ENCODE measurements around the gene GNPNAT1. TPM values are rescaled to one million over a fixed set of nuclear protein-coding genes. Genes with fewer than 3 reads are reported as not detected.

The GNPNAT1 gene
- total and polyA plus RNA-seq, 2 of the 4 experiments (the other 2 are of a cell fraction): 19.4 to 30.5 TPM

DNA sequence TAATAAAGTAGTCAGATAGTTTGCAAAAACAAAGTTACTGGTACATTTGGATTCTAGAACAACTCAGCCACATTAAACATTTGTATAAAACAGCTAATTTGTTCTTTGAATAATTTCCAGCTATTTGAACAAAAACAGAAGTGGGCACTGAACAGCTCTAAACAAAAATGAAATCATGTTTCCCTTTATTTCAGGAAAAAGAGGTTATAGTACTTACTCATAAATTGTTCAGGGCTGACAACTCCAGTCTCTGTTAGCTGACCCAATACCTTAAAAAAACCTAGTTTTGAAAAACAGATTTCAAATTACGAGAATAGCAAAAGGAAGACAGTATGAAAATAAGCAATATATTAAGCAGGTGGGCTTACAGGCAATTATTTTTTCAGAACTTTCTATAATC is 8.2 kb downstream of the GNPNAT1 start:
- in situ Hi-C loops (cut with MboI; ENCODE audit: low sequenced_read_pairs): no loop called here
- no peak overlapping the region for H3K4ac ChIP-seq (ENCODE audit: low read depth, low read length)
- H2BK15ac ChIP-seq (ENCODE audit: low read depth, low read length): no peak overlapping the region
- H2BK5ac ChIP-seq (ENCODE audit: low read depth, low read length, poor library complexity, severe bottlenecking): no peak overlapping the region
- no peak overlapping the region for H3K23ac ChIP-seq (ENCODE audit: low read depth, low read length)
- WGBS, 2 experiments (ENCODE audit: extremely low coverage in 2 of 2, insufficient read length in 1 of 2): no CpG with 5 or more reads among the region's 1 CpG
- no peak overlapping the region for H4K91ac ChIP-seq (ENCODE audit: insufficient read depth, low read depth, low read length)
- H2BK120ac ChIP-seq (ENCODE audit: low read depth, low read length): no peak overlapping the region
- H3K9me3 ChIP-seq (ENCODE audit: control insufficient read depth, insufficient read depth, low read length): no peaks in the 10 kb centered on the region
- dilution Hi-C loops (cut with HindIII; ENCODE audit: low sequenced_read_pairs, unreplicated experiment): no loop called here
- ChIA-PET CTCF (no interaction called here), POLR2A (ENCODE audit: unreplicated experiment) (no interaction called here)
- peaks cover 9% of the 10 kb centered on the region for H3K36me3 ChIP-seq (ENCODE audit: control insufficient read depth, insufficient read depth, low read length)
- no peak overlapping the region for H4K8ac ChIP-seq (ENCODE audit: low read depth in 2 of 2, low read length in 2 of 2)
- ATAC-seq (ENCODE audit: low read depth): no peak
- H3K4me3 ChIP-seq (ENCODE audit: insufficient read depth, low read depth, low read length): no peak overlapping the region
- H3K4me1 ChIP-seq (ENCODE audit: control insufficient read depth, insufficient read depth, low read length): no peaks in the 10 kb centered on the region
- H2BK20ac ChIP-seq (ENCODE audit: low read depth, low read length): no peak overlapping the region
- intact Hi-C loops (cut with micrococcal nuclease): no loop called here
- H3K27me3 ChIP-seq (ENCODE audit: control insufficient read depth, insufficient read depth, low read length): no peaks in the 10 kb centered on the region
- peaks cover 2% of the 10 kb centered on the region; the same call in 1 of the 2 replicates for H4K20me1 ChIP-seq (ENCODE audit: insufficient read depth, low read length)
- BruUV-seq (replicated peaks): no TSS peak
- H3K56ac ChIP-seq (ENCODE audit: extremely low read depth, insufficient read depth, low read length): no peak overlapping the region
- no peak overlapping the region for H3K4me2 ChIP-seq (ENCODE audit: low read depth, low read length)
- no peak overlapping the region for H3K9ac ChIP-seq (ENCODE audit: low read depth, low read length)
- H2AFZ ChIP-seq (replicated peaks; ENCODE audit: low read length, poor library complexity): no peak overlapping the region
- no peak overlapping the region for H3K18ac ChIP-seq (ENCODE audit: low read depth, low read length)
- no peak overlapping the region for H4K5ac ChIP-seq (ENCODE audit: low read depth, low read length)
- H3K14ac ChIP-seq (replicated peaks; ENCODE audit: low read depth, low read length): no peak overlapping the region
- H2AK9ac ChIP-seq (replicated peaks; ENCODE audit: low read depth, low read length, poor library complexity): no peak overlapping the region
- no peak for DNase-seq
- H3K79me1 ChIP-seq (ENCODE audit: low read depth in 1 of 2, low read length in 2 of 2): peaks cover 13 to 31% of the 10 kb centered on the region in 2 experiments
- no peak overlapping the region for H2AK5ac ChIP-seq (ENCODE audit: low read depth, low read length)
- no peak overlapping the region for H3K27ac ChIP-seq (ENCODE audit: insufficient read depth, low read length)
- no peak for TF ChIP-seq SMC3 (IDR thresholded peaks at IDR 0.05; ENCODE audit: low read depth, low read length)
- no peak for TF ChIP-seq CEBPB (IDR thresholded peaks at IDR 0.05; ENCODE audit: low read depth, low read length)
- TF ChIP-seq, protein P1, sequence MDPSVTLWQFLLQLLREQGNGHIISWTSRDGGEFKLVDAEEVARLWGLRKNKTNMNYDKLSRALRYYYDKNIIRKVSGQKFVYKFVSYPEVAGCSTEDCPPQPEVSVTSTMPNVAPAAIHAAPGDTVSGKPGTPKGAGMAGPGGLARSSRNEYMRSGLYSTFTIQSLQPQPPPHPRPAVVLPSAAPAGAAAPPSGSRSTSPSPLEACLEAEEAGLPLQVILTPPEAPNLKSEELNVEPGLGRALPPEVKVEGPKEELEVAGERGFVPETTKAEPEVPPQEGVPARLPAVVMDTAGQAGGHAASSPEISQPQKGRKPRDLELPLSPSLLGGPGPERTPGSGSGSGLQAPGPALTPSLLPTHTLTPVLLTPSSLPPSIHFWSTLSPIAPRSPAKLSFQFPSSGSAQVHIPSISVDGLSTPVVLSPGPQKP (IDR thresholded peaks at IDR 0.05; ENCODE audit: borderline replicate concordance, low read depth, low read length): no peak
- TF ChIP-seq RCOR1 (IDR thresholded peaks at IDR 0.05; ENCODE audit: insufficient replicate concordance, low read length): no peak
- no peak for TF ChIP-seq MAFK (IDR thresholded peaks at IDR 0.05; ENCODE audit: low read depth, low read length)
- no peak for TF ChIP-seq RAD21 (IDR thresholded peaks at IDR 0.05; ENCODE audit: low read length)
- TF ChIP-seq, protein P2, sequence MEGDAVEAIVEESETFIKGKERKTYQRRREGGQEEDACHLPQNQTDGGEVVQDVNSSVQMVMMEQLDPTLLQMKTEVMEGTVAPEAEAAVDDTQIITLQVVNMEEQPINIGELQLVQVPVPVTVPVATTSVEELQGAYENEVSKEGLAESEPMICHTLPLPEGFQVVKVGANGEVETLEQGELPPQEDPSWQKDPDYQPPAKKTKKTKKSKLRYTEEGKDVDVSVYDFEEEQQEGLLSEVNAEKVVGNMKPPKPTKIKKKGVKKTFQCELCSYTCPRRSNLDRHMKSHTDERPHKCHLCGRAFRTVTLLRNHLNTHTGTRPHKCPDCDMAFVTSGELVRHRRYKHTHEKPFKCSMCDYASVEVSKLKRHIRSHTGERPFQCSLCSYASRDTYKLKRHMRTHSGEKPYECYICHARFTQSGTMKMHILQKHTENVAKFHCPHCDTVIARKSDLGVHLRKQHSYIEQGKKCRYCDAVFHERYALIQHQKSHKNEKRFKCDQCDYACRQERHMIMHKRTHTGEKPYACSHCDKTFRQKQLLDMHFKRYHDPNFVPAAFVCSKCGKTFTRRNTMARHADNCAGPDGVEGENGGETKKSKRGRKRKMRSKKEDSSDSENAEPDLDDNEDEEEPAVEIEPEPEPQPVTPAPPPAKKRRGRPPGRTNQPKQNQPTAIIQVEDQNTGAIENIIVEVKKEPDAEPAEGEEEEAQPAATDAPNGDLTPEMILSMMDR (conservative IDR thresholded peaks at IDR 0.05; ENCODE audit: low read depth, low read length): no peak
- no peaks in the 10 kb centered on the region for H3K9me1 ChIP-seq (ENCODE audit: insufficient read depth, low read length)

Measured in IMR-90 (cell line).